Stimulated activated CD8-positive, alpha-beta memory T cell treated with anti-CD3 and anti-CD28 coated beads, Interleukin-7, amount 100 ng/mL, for 48 hours (primary cell): ENCODE measurements around the gene EPB41L1.

Source experiments
- DNase-seq, 2 donors: peaks; one replicate each; pipeline ENCODE4 v3.0.0-alpha.2; 2020; ENCODE audit warnings: low read depth in 1 of 2; ENCODE audit errors: extremely low read depth in 1 of 2

The EPB41L1 gene

GRCh38 chr20:36184816-36185776, 30.6 kb downstream of the EPB41L1 start:
- no peak for DNase-seq

- no peak for DNase-seq
Measured at GRCh38 chr20:36193977-36194712, 39.6 kb downstream of the EPB41L1 start.

- DNase-seq = no peak
Measured at GRCh38 chr20:36196676-36197075, 42.1 kb downstream of the EPB41L1 start.

- DNase-seq = no peak
Measured at GRCh38 chr20:36197271-36197670, 42.7 kb downstream of the EPB41L1 start.

- DNase-seq = peak; percentile 20 to 53
Measured at GRCh38 chr20:36199345-36200257, 45.1 kb downstream of the EPB41L1 start.

GRCh38 chr20:36200451-36200850, 45.9 kb downstream of the EPB41L1 start:
- no peak for DNase-seq

- DNase-seq = no peak
Measured at GRCh38 chr20:36201198-36201597, 46.7 kb downstream of the EPB41L1 start.

GRCh38 chr20:36202891-36203338, 48.4 kb downstream of the EPB41L1 start:
- peak; percentile 29 to 49 for DNase-seq

GRCh38 chr20:36203861-36204260, 49.3 kb downstream of the EPB41L1 start:
- no peak for DNase-seq

- no peak for DNase-seq
Measured at GRCh38 chr20:36205026-36205425, 50.5 kb downstream of the EPB41L1 start.

GRCh38 chr20:36206068-36206467, 51.5 kb downstream of the EPB41L1 start:
- DNase-seq = no peak

- DNase-seq = no peak
Measured at GRCh38 chr20:36206641-36207040, 52.1 kb downstream of the EPB41L1 start.

GRCh38 chr20:36207602-36208001, 53.1 kb downstream of the EPB41L1 start:
- DNase-seq = no peak

- no peak for DNase-seq
Measured at GRCh38 chr20:36208257-36208656, 53.7 kb downstream of the EPB41L1 start.

GRCh38 chr20:36210436-36211021, 56.0 kb downstream of the EPB41L1 start:
- DNase-seq = no peak

GRCh38 chr20:36213362-36213761, 58.8 kb downstream of the EPB41L1 start:
- no peak for DNase-seq

- peak in 1 of 2 donors; percentile 5 for DNase-seq
Measured at GRCh38 chr20:36214684-36215256, 60.2 kb downstream of the EPB41L1 start.

- DNase-seq = no peak
Measured at GRCh38 chr20:36215778-36216177, 61.2 kb downstream of the EPB41L1 start.

GRCh38 chr20:36216314-36217025, 61.9 kb downstream of the EPB41L1 start:
- DNase-seq = no peak
